HG03097 (cell line): Measurements from ENCODE around the gene SAC3D1.
A peak's percentile ranks its signal among the peaks of the same experiment; 100 is the strongest.

Source experiments
- ATAC-seq: cut with Tn5 transposase; IDR thresholded peaks from one replicate; pipeline ENCODE4 v1.9.1; 2021; ENCODE audit not compliant: unreplicated experiment, low FRiP score

The SAC3D1 gene

DNA sequence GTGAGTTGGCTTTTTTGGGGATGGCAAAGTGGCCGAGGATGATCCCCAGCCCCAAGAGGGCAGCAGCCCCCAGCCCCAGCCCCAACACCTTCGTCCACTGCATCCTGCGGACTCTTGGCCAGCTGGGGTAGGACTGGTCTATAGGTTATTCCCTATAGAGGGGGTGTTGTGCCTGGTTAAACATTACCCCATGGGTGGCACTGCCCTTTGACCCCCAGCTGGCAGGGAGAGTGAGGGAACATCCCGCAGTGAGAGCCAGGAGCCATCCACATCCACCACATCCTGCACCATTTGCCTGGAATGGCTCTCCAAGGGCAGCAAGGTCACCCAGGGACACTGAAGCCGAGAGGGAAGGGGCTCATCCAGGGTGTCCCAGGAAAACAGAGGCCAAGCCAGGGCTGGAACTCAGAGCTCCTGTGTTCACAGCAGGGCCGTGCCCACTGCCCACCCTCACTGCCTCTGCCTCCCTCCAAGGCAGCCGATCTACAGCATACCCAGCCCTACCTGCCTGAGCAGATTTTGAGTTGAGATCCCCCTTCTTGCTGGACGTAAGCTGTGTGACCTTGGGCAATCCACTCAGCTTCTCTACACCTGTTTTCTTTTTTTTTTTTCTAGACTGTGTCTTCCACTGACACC is 17.5 kb downstream of the SAC3D1 start, which contains the start of gene NAALADL1:
TSS of gene NAALADL1 (minus strand) at position 135 of the 636 bp plus-strand sequence. CDS start at position 103, 32 bp downstream.
- no peak for ATAC-seq

DNA sequence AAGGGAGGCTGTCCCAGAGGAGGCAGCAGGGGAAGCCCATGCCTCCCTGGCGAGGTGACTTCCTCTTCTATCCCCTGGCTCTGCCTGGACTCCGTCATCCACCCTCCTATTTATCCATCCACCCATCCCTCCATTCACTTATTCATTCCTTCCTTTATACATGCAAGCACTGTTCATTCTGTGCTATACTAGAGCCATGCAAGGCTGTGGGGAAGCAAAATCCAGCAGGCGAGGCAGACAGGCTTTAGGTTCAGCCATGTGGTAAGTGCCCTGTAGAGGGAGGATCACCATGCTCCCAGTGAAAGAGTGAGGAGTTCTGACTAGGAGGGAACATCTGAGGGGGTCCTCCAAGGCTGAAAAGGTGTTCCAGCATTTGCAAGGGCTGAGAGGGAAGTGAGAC is 18.5 kb downstream of the SAC3D1 start:
- ATAC-seq: no peak

DNA sequence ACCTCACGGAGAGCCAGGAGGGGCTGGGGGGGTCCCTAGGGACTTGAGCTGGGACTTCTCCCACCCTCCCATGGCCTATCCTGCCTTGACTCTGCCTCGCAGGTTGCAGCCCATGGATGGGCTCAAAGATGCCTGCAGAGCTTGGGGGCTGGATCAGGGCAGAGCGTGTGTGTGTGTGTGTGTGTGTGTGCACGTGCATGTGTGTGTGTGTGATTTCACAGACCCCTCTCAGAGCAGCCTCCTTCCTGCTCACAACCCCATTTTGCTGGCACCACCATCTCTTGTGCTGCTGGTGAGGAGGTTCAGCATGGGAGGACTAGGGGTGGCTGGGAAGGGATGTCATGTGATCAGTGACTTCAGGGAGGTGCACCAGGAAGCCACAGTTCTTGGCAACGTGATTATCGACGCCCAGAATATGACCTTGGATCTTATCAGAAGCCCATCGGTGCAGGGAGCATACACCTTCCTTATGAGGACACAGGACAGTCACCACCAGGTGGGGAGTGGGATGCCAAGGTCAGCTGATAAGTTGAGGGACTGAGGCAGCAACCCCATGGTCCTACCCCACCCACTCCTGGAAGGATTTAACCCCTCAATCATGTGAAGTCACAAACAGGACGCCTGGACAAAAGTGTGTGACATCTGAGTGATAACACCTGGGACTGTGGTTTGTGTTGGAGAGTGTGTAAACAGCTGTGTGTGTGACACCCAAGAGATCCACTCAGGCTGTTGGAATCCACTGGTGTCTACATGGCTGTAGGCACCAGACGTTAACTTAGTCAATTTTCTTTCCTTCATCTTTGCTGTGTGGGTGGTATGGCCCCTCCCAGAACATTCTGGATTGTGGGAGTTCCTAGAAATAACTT is 19.2 kb downstream of the SAC3D1 start:
- no peak for ATAC-seq

DNA sequence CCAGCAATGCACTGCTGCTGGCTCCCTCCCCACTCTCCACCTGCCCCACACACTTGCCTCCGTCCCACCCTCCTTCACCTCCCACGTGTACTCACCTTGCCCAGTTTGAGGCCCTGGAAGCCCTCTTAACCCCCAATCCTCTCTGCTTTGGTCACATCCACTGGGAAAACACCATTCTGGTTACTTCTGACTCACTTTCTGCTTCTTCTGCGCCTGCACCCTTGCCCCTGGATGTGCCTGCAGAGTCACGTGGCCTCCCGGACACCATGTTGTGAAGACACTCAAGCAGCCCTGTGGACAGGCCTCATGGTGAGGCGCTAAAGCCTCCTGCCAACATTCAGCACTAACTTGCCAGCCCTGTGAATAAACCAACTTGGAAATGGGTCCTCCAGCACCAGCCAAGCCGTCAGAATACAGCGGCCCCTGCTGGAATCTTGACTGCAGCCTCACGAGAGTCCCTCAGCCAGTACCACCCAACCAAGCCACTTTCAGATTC is 20.0 kb downstream of the SAC3D1 start:
- no peak for ATAC-seq

DNA sequence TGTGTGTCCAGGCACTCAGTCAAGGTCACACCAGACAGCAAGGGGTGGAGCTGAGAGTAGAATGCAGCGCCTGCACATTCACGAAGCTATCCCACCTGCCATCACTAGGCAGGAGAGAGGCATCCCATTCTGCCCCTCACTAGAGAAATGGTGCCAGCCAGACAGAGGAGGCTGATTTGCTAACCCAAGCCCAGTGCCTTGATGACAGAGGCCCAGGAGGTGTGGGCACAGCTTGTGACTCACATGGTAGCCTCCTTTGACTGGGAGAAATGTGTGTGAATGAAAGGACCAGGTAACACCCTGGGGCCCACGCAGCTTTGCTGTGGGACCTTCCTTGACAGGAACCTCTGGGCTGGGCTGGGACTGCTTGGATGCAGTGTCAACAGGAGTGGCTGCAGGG is 22.5 kb downstream of the SAC3D1 start:
- ATAC-seq: no peak

DNA sequence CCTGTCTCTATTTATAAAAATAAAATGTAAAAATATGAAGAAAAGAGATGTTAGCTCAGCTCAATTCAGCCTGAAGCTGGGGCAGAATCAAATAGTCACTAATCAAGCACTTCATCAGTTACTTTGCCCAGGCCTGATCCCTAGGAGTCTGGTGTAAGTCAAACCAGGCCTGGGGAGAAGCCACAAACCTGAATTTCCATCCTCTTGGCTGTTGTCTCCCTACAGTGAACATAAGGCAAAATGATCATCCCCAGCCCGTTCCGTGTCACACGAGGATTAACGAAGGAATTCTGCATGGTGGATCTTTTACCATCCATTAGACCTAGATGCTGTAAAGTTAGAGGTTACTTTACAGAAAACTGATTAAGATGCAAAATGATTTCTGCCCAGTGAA is 23.8 kb downstream of the SAC3D1 start:
- no peak for ATAC-seq

DNA sequence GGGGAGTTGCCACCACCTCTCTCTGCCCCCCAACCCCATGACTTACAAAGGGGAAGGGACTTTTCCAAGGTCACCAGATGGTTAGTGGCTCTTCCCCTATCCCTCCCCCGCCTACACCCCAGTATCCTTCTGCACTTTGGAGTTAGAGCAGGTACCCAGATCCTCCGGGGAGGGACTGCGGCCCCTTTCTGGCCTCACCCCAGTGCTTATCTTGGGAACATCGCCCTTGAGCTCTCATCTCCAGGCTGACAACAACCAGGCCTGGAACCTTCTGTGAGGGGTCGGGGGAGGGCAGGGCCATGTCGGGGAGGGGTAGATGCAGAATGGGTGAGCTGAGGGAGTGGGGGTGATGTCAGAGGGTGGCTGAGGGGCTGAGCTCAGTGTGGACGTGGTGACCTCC is 24.8 kb downstream of the SAC3D1 start:
- no peak for ATAC-seq

DNA sequence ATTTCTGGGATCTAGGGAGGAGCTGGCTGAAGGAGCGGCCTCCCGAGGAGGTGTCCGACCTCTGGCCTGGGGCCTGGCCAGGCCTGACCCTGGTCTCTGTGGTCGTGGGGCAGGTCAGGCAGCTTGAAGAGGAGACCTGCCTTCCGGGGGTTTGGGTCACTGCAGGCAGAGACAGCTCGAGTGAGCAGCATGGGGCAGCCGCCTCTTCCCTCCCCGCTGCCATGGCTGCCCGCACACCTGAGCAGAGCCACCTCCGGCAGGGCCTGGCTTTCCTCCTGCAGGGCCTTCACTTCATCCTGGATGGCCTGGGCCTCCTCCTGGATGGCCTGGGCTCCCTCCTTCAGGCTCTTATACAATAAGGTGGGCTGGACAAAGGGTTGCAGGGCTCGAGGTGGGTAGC is 25.3 kb downstream of the SAC3D1 start:
- ATAC-seq: no peak

DNA sequence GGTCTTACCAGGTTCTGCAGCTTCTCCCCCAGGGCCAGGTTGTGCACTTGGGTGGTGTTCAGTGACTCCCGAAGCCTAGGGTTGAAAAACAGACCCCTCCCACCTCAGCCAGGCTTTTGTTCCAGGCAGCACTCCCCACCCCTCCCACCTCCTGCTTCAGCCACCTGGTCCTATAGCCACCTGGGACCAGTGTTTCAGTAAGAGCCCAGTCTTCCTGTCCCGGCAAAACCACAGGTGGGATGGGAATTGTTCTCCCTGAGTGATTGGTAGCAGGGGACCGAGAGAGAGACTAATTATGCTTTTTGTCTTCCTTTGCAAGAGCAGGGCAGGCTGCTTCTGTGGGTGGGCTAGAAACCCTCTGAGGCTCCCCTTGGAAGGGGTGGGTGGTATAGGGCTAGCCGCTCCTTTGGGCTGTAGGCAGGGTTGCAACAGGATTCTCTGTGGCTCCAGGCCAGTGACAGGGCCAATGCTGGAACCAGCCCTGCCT is 25.8 kb downstream of the SAC3D1 start:
- ATAC-seq: no peak

DNA sequence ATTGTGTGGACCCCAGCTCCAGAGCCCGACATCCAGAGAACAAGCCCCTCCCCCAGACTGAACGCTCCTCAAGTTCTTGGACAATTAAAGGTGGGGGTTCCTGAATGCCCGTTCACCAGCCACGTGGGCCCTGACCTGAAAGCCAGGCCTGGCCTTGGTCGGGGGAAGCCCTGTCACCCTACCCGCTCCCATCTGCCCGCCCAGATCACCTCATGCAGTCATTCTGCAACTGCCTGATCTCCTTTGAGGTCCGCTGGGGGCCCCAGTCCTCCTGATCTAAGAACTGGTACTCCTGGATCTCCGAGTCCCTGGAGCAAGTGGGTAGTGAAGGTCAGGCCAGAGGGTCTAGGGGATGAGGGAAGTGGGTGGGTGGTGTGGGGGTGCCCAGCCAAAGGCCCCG is 26.4 kb downstream of the SAC3D1 start:
- ATAC-seq: no peak

DNA sequence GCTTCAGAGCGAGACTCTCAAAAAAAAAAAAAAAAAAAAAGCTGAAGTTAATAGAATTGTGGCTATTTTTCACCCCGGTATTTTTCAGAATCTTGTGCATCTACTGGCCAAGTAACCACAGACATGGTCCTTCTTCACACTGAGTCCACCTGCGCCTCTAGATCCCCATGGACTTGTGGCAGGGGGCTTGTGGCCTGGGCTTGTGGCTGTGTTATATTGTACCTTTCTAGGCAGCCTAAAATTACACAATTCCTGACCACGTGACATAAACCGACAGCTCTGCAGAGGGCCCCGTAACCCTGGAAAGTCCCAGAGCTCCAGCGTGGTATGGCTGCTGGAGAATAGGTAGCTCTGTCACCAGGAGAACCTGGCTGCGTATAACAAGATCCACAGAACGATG is 28.2 kb downstream of the SAC3D1 start:
- no peak for ATAC-seq

DNA sequence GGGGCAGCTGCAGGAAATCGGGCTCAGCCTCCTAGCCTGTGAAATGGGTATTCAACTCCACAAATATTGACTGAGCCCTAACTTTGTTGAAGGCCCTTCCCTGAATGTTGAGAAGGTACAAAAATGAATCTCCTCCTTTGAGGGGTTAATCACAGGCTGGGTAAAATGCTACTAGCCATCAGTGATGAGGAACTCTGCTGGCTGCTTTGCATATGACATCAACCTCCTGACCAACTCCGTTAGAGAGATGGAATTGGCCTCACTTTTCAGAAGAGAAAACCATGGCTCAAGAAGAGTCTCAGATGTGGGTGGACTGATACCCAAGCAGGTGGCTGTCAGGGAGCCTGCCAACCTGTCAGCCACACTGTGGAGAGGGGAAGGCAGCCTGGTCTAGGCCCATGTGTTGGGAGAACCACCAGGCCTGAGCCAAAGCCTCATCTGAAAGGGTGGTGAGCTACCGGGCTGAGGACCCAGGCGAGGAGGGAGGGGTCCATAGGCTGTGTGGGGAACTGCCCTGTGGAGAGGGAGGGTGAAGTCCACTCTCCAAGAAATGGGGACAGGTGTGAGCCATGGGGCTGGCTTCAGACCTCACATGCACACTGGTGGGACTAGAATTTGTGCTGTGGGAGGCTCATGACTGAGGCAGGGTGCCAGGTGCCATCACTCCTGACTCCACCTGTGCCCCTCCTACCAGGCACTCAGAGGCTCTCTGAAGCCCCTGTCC is 31.1 kb downstream of the SAC3D1 start:
- ATAC-seq: no peak

DNA sequence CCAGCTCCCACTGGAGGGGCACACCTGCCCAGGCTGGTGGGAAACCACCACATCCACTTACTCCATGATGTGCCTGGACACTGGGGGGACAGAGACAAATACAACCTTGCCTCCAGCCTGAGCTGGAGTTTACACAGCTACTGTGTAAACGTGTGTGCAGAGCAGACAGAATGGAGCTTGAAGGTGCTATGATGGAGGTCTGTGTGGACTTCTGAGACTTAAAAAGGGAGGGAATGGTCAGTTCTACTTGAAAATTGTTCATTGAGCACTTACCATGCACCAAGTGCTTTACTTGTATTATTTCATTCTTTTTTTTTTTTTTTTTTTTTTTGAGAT is 31.6 kb downstream of the SAC3D1 start:
- ATAC-seq: no peak

DNA sequence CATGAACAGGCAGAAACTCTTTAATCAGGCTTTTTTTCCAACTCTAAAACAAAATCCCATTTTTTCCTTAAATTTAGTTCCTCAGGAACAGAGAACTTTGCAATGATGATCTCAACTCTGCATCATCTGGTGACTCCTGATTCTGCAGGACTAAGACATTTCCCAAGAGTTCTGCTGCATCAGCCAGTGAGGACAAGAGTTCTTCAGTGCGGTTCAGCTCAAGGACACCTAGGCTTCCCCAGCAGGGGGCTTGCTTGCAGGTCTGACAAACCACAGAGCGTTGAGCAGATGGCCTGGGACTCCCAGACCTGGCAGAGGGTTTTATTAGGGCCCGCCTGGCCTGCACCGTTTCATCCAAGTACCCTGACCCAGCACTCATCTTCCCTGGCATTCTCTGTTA is 36.4 kb downstream of the SAC3D1 start:
- ATAC-seq: no peak

DNA sequence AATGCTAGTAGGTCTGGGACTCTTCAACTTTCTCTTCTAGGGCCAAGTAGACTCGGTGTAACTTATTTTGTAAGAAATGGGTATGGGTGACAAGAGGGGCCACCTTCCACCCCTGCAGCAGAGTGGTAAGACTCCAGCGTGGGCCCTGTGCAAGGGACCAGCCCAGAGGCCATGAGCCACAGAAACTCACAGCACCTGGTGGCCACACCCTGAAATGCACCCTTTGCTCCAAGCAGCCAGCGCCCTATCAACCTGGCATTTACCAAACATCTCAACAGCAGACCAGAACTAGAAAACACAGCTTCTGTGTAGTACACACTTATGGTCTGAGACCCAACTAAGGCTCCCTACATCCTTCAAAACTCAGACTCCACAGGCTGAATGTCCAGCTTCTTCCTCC is 37.1 kb downstream of the SAC3D1 start:
- no peak for ATAC-seq

DNA sequence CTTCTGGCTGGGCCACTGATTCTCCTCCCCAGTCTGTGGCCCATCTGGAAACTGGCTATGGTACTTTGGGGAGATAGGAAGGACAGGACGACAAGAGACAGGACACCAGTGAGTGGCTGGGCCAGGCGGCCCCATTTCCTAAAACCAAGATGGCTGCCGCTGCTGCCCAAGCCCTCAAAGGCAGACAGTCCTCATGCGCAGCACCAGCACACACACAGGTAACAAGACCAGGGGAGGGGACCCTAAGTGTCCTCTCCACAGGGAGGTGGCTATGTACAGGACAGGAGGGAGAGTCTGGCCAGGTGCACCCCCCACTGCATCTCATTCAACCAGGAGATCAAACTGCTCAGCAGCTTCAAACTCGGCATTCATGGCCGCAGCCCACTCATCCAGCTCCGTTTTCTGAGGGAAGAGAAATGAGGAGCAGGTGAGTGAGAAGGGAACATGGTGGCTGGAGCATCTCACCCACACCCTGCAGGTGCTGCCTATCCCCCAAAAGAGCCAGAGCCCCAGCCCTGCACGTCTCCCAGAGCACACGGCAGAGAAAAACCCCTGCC is 37.9 kb downstream of the SAC3D1 start:
- ATAC-seq: no peak

DNA sequence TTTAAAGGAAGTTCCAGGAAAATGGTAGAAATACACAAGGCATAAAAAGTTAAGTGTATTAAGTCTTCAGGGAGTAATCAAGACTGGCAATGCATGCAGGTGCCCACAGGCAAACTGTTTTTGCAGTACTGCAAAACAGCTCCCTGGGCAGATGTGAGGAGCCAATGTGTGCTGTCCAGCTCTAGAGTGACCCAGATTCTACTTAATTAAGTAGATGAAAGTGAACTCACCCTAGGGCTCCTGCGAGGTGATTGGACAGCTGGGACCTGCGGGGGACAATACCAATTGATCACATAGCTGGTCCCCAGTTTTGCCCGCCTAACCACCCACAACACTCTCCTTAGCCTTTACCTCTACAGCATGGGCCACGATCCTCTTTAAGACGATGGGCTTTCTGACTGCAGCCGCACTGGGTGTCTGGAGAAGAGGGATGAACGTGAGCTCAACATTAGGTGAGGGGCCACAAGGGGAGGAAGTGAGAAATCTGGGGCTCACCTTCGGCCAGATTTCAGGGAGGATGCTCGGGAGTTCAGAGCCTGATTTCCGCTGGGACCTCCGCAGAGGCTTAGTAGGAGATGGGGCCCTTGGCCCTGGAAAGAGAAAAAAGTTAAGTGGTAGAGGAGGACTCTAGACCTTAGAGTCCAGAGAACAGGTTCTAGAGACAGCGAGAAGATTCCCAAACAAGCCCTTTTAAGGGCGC is 42.3 kb downstream of the SAC3D1 start:
- ATAC-seq: peak; percentile 22

DNA sequence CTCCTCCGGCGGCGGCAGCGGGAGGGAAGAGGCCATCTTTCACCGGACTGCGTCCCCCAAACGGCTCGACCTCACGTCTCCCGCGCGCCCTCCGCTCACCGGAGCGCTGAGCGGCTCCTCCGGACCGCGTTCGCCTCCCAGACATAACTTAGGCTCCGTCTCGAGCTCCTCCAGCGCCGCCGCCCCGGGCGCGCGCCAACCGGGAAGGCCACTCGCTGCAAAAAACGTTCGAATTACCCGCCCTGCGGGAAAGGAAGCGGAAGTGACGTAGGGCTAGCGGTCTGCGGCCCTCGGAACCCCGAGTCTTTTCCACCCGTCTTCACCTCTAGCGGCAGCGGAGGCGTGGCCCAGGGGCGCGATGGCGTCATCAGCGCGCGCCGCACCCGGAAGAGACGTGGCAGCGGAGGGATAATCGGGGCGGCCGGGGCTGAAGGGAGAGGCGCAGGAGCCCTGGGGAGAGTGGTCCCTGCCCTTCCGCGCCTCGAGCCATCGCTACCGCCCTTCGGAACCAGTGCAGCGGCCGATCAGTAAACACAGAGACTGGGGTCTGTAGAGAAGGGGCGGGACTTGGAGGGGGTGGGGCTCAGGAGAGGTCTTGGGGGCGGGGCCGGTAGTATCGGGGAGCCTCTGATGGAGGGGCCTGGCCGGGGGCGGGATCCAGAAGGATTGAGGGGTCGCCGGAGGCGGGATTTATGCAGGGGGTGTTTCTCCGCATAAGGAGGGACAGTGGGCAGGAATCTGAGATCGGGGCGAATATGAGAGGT is 43.0 kb downstream of the SAC3D1 start, which contains the start of the genes CDCA5 and ZFPL1:
TSS of gene CDCA5 (minus strand) at position 207 of the 764 bp plus-strand sequence. CDS start at position 145, 62 bp downstream.
TSS of gene ZFPL1 (plus strand) at position 389 of the 764 bp plus-strand sequence. CDS start 477 bp downstream, outside the sequence.
- peak; percentile 73 for ATAC-seq
